PC-3 (cell line): ENCODE data around the gene CCDC63. TPM values are rescaled to one million over a fixed set of nuclear protein-coding genes. Genes with fewer than 3 reads are reported as not detected.
A peak's percentile ranks its signal among the peaks of the same experiment; 100 is the strongest.

Experiments used
- ATAC-seq: fragments of 200-7000 bp; cut with Tn5 transposase; 2 replicates; pipeline ENCODE4 v1.9.1; 2020; ENCODE audit warnings: mild to moderate bottlenecking, moderate library complexity
- BruUV-seq: library from RNA; stranded (reverse); fragments of 400-500 nt; replicated peaks from 2 replicates; lab custom pipeline; 2021; lab: Mats Ljungman, UMichigan
- CTCF ChIA-PET: fragments of 300-600 bp; sonication (Branson Sonifier 250); formaldehyde crosslinking; loops from one replicate; lab custom pipeline; 2022; ENCODE audit warnings: antibody characterized with exemption; lab: Charles Lee
- POLR2A ChIA-PET: fragments of 300-600 bp; sonication (Branson Sonifier 250); formaldehyde crosslinking; loops from one replicate; lab custom pipeline; 2022; ENCODE audit warnings: antibody characterized with exemption; ENCODE audit not compliant: unreplicated experiment; lab: Charles Lee
- DNase-seq: peaks from one replicate; pipeline ENCODE4 v3.0.0-alpha.2; 2015
- H2AFZ ChIP-seq: fragments of 300-600 bp; sonication (generic); 2 replicates; pipeline ENCODE4 v1.6.0; 2016; ENCODE audit warnings: antibody characterized with exemption, low read length
- H3F3A ChIP-seq: fragments of 300-600 bp; sonication (generic); one replicate; pipeline ENCODE4 v1.6.0; 2017; ENCODE audit warnings: antibody characterized with exemption, low read length, control low read depth, mild to moderate bottlenecking; ENCODE audit not compliant: unreplicated experiment
- H3K27ac ChIP-seq: fragments of 300-600 bp; sonication (generic); 2 replicates; pipeline ENCODE4 v1.5.1; 2016; ENCODE audit warnings: mild to moderate bottlenecking, low read length
- H3K27me3 ChIP-seq: fragments of 300-600 bp; sonication (generic); 2 replicates; pipeline ENCODE4 v1.6.1; 2016; ENCODE audit warnings: low read length, mixed read lengths
- H3K36me3 ChIP-seq: fragments of 300-600 bp; sonication (generic); 2 replicates; pipeline ENCODE4 v1.6.1; 2016; ENCODE audit warnings: low read depth, mixed run types, low read length, mixed read lengths
- H3K4me1 ChIP-seq: fragments of 300-600 bp; sonication (generic); 2 replicates; pipeline ENCODE4 v1.5.1; 2016; ENCODE audit warnings: low read length; ENCODE audit not compliant: insufficient read depth
- H3K4me2 ChIP-seq: fragments of 300-600 bp; sonication (generic); 2 replicates; pipeline ENCODE4 v1.6.0; 2016; ENCODE audit warnings: low read length
- H3K4me3 ChIP-seq: fragments of 300-600 bp; sonication (generic); 2 replicates; pipeline ENCODE4 v1.5.1; 2016; ENCODE audit warnings: mild to moderate bottlenecking, low read length, mixed read lengths
- H3K79me2 ChIP-seq: fragments of 300-600 bp; sonication (generic); 2 replicates; pipeline ENCODE4 v1.6.1; 2017; ENCODE audit warnings: low read length, mixed read lengths
- H3K9ac ChIP-seq: fragments of 300-600 bp; sonication (generic); 2 replicates; pipeline ENCODE4 v1.6.0; 2016; ENCODE audit warnings: mild to moderate bottlenecking, low read length
- H3K9me2 ChIP-seq: fragments of 300-600 bp; sonication (generic); replicated peaks from 2 replicates; pipeline ENCODE4 v1.6.1; 2016; ENCODE audit warnings: mixed run types, low read length, mixed read lengths
- H3K9me3 ChIP-seq: fragments of 300-600 bp; sonication (generic); 2 replicates; pipeline ENCODE4 v1.6.1; 2016; ENCODE audit warnings: low read length, mixed read lengths
- H4K20me1 ChIP-seq: fragments of 300-600 bp; sonication (generic); 2 replicates; pipeline ENCODE4 v1.6.1; 2016; ENCODE audit warnings: low read length, mixed read lengths
- CTCF ChIP-seq: fragments of 300-600 bp; sonication (generic); conservative IDR thresholded peaks from 2 replicates; pipeline ENCODE4 v1.5.1; 2017; ENCODE audit warnings: antibody characterized with exemption, low read depth, mild to moderate bottlenecking, low read length
- EZH2 ChIP-seq: fragments of 300-600 bp; sonication (generic); IDR thresholded peaks from one replicate; pipeline ENCODE4 v1.6.1; 2017; ENCODE audit warnings: antibody characterized with exemption, mild to moderate bottlenecking, low read length; ENCODE audit not compliant: unreplicated experiment
- EZH2phosphoT487 ChIP-seq: fragments of 300-600 bp; sonication (generic); IDR thresholded peaks from 2 replicates; pipeline ENCODE4 v1.6.1; 2018; ENCODE audit warnings: mild to moderate bottlenecking, antibody characterized with exemption, low read length, borderline replicate concordance
- intact Hi-C: fragments of 100-400 bp; cut with micrococcal nuclease; formaldehyde crosslinking; loops from 2 replicates; pipeline ENCODE4 v1.9.0; 2023
- total RNA-seq: library from RNA; depleted of rRNA; stranded (reverse); fragments of >200 nt; gene quantifications from 2 replicates; pipeline ENCODE4 v1.2.3, GENCODE V29; 2014

CCDC63 gene
- total RNA-seq, 1 experiment from 2014 or later = not detected

- no peak for DNase-seq
- Histone ChIP-seq H3K4me2 (peak overlapping the region; percentile 86; the same call in 1 of the 2 replicates), H3K9me3 (no peaks in the 10 kb centered on the region), H3K36me3 (no peaks in the 10 kb centered on the region), H3K79me2 (no peaks in the 10 kb centered on the region), H3K9me2 (no peaks in the 10 kb centered on the region), H3F3A (no peaks in the 10 kb centered on the region), H3K4me3 (peak overlapping the region; percentile 84; the same call in 1 of the 2 replicates), H2AFZ (peak overlapping the region; percentile 91; the same call in 1 of the 2 replicates), H3K27ac (no peak overlapping the region), H3K4me1 (peaks cover 8% of the 10 kb centered on the region; the same call in 1 of the 2 replicates), H4K20me1 (no peaks in the 10 kb centered on the region), H3K27me3 (no peaks in the 10 kb centered on the region), H3K9ac (no peak overlapping the region)
- ATAC-seq = no peak
- ChIA-PET POLR2A (interaction anchor here (0.7 kb wide), 1 partner anchor 420 kb away, joined by 5 read pairs; the partner anchor contains the start of gene GPN3), CTCF (interaction anchor here (0.7 to 1.2 kb wide), 4 partner anchors 8 to 184 kb away, joined by 3 to 17 read pairs (median 4); no protein-coding TSS in a partner anchor)
- no TSS peak for BruUV-seq
- intact Hi-C loops = loop anchor here (2.0 to 5.0 kb wide), 5 partner anchors 42 to 336 kb away; partner anchors contain the start of gene CCDC63
- TF ChIP-seq EZH2 (no peak), EZH2phosphoT487 (no peak)
Observed at GRCh38 chr12:110888256-110888991, 41.6 kb downstream of the CCDC63 start.

DNA sequence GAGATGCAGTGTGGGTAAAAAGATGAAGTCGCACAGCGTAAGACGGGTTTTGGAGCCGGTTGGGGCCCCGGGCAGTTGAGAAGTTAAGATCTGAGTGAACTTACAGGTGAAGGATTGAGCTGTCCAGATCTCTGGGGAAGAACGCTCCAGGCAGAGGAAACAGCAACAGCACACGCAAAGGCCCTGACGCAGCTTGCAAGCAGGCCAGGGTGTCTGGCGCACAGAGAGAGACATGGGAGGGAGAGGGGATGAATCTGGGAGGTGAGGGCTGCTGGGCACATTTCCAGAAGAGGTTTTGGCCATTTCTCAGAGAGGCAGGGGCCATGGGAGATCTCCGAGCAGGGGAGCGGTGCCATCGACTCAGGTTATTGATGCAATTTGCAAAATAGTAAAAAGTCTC is 42.6 kb downstream of the CCDC63 start:
- Histone ChIP-seq H2AFZ (no peak overlapping the region), H3K79me2 (no peaks in the 10 kb centered on the region), H3K4me3 (no peak overlapping the region), H4K20me1 (no peaks in the 10 kb centered on the region), H3K9me3 (no peaks in the 10 kb centered on the region), H3K27me3 (no peaks in the 10 kb centered on the region), H3K4me1 (peaks cover 8% of the 10 kb centered on the region; the same call in 1 of the 2 replicates), H3K9ac (no peak overlapping the region), H3F3A (no peaks in the 10 kb centered on the region), H3K36me3 (no peaks in the 10 kb centered on the region), H3K27ac (no peak overlapping the region), H3K9me2 (no peaks in the 10 kb centered on the region), H3K4me2 (no peak overlapping the region)
- POLR2A ChIA-PET = no interaction called here
- DNase-seq (no peak), ATAC-seq (no peak)
- intact Hi-C loops = loop anchor here (2.0 to 5.0 kb wide), 5 partner anchors 43 to 337 kb away; partner anchors contain the start of gene CCDC63
- TF ChIP-seq CTCF = no peak
- no peak for TF ChIP-seq EZH2
- no peak for TF ChIP-seq EZH2phosphoT487
- CTCF ChIA-PET = no interaction called here
- BruUV-seq = no TSS peak

DNA sequence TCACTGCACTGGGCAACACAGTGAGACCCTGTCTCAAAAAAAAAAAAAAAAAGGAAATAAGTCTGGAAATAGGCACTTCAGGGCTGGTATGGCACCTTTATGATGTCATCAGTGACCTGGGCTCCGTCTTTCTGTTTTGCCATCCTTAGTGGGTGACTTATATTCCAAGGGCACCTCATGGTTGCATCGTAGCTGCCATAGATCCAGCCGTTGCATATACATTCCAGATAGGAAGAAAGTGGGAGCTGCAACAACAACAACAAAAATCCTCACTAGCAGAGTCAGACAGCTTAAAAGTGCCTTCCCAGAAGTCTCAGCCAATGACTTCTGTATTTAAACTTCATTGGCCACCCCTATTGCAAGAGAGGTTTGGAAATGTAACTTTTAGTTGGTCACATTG is 47.2 kb downstream of the CCDC63 start:
- POLR2A ChIA-PET = no interaction called here
- CTCF ChIA-PET = interaction anchor here (0.5 to 0.7 kb wide), 2 partner anchors 113 to 128 kb away, joined by 3 to 4 read pairs; no protein-coding TSS in a partner anchor
- peak overlapping the region; percentile 93 for H2AFZ ChIP-seq

More for the DNA sequence above, 47.2 kb downstream of the CCDC63 start:
- intact Hi-C loops = loop anchor here (1.0 to 5.0 kb wide), 5 partner anchors 40 to 421 kb away; no protein-coding TSS in a partner anchor
- H3K27me3 ChIP-seq = no peaks in the 10 kb centered on the region
- H3K36me3 ChIP-seq = no peaks in the 10 kb centered on the region
- DNase-seq (no peak), ATAC-seq (no peak)
- no peaks in the 10 kb centered on the region for H4K20me1 ChIP-seq
- H3K9ac ChIP-seq = no peak overlapping the region
- H3K27ac ChIP-seq = no peak overlapping the region
- H3K4me1 ChIP-seq = peaks cover 25% of the 10 kb centered on the region; the same call in 1 of the 2 replicates
- H3K9me3 ChIP-seq = no peaks in the 10 kb centered on the region
- peak overlapping the region; percentile 53; the same call in 1 of the 2 replicates for H3K4me3 ChIP-seq
- TF ChIP-seq EZH2 = no peak
- no peak for TF ChIP-seq CTCF
- TF ChIP-seq EZH2phosphoT487 = no peak
- no peaks in the 10 kb centered on the region for H3F3A ChIP-seq
- H3K4me2 ChIP-seq = peak overlapping the region; percentile 84
- H3K79me2 ChIP-seq = no peaks in the 10 kb centered on the region
- no peaks in the 10 kb centered on the region for H3K9me2 ChIP-seq
- BruUV-seq = no TSS peak
